HepG2 (cell line): ENCODE measurements around the gene STK25. TPM values are rescaled to one million over a fixed set of nuclear protein-coding genes. Genes with fewer than 3 reads are reported as not detected.

Source experiments
- ATF7-NPFF ChIP-seq: sonication (generic); formaldehyde crosslinking; IDR thresholded peaks from 2 replicates; pipeline ENCODE4 v1.8.1; 2023; ENCODE audit warnings: mild to moderate bottlenecking, low read depth, missing genetic modification reagents, moderate library complexity
- BRD4 ChIP-seq: sonication (generic); formaldehyde crosslinking; IDR thresholded peaks from 2 replicates; pipeline ENCODE4 v1.4.0; 2020; ENCODE audit warnings: missing genetic modification reagents
- FIP1L1 ChIP-seq: fragments of 200-400 bp; formaldehyde crosslinking; IDR thresholded peaks from 2 replicates; pipeline ENCODE4 v1.6.1; 2018; ENCODE audit warnings: low read depth, mild to moderate bottlenecking, low read length, moderate library complexity, borderline replicate concordance; ENCODE audit not compliant: insufficient read depth
- FOSL2 ChIP-seq: sonication (generic); formaldehyde crosslinking; IDR thresholded peaks from 2 replicates; pipeline ENCODE4 v1.4.0; 2020; ENCODE audit warnings: missing genetic modification reagents
- HDAC1 ChIP-seq: sonication (generic); formaldehyde crosslinking; IDR thresholded peaks from 2 replicates; pipeline ENCODE4 v1.5.1; 2020; ENCODE audit warnings: mild to moderate bottlenecking, missing genetic modification reagents
- HNF4G ChIP-seq, 2 experiments: sonication (generic) in 1 of 2; formaldehyde crosslinking in 1 of 2; IDR thresholded peaks; 2 replicates each; pipeline versions ENCODE4 v1.4.0 to v1.6.1; 2011 to 2020; ENCODE audit warnings: borderline replicate concordance in 2 of 2, low read depth in 2 of 2, mild to moderate bottlenecking in 2 of 2, low read length in 1 of 2, missing genetic modification reagents in 1 of 2, moderate library complexity in 1 of 2
- MEF2D ChIP-seq: sonication (generic); formaldehyde crosslinking; IDR thresholded peaks from 2 replicates; pipeline ENCODE4 v1.5.1; 2020; ENCODE audit warnings: mild to moderate bottlenecking, missing genetic modification reagents
- MTA3 ChIP-seq: sonication (generic); formaldehyde crosslinking; IDR thresholded peaks from 2 replicates; pipeline ENCODE4 v1.4.0; 2020; ENCODE audit warnings: missing genetic modification reagents
- RXRB ChIP-seq: IDR thresholded peaks from 2 replicates; pipeline ENCODE4 v1.6.1; 2016; ENCODE audit warnings: borderline replicate concordance, missing genetic modification reagents, missing compliant biosample characterization
- ZNF34 ChIP-seq: sonication (generic); formaldehyde crosslinking; IDR thresholded peaks from 2 replicates; pipeline ENCODE4 v1.4.0; 2020; ENCODE audit warnings: mild to moderate bottlenecking, missing genetic modification reagents, borderline replicate concordance
- ZNF558 ChIP-seq: sonication (generic); formaldehyde crosslinking; IDR thresholded peaks from 2 replicates; pipeline ENCODE4 v1.9.0; 2022; ENCODE audit warnings: mild to moderate bottlenecking, missing genetic modification reagents, borderline replicate concordance
- ZNF720 ChIP-seq: sonication (generic); formaldehyde crosslinking; IDR thresholded peaks from 2 replicates; pipeline ENCODE4 v1.4.0; 2020; ENCODE audit warnings: missing genetic modification reagents
- polyA plus RNA-seq, 8 experiments: library from polyadenylated mRNA; depleted of rRNA in 3 of 8; stranded (reverse) in 7 of 8; unstranded in 1 of 8; fragments of >200 nt; fragmentation: Illumina TruSeq in 4 of 8; extraction: Trizol in 4 of 8; gene quantifications; 2 replicates each; pipeline versions ENCODE4 v1.2.1 to v1.2.3, GENCODE V29; 2011 to 2016; ENCODE audit warnings: low read depth in 4 of 8, missing spikeins in 1 of 8, mixed read lengths in 1 of 8; ENCODE audit not compliant: insufficient read depth in 1 of 8
- total RNA-seq, 5 experiments: library from RNA; depleted of rRNA; stranded (reverse); fragments of >200 nt; fragmentation: Illumina TruSeq; extraction: Trizol; gene quantifications; 2 replicates each; pipeline ENCODE4 v1.2.3, GENCODE V29; 2016; ENCODE audit warnings: low read depth in 1 of 5
- TF ChIP-seq, protein P1 (sequence below): IDR thresholded peaks from 2 replicates; pipeline ENCODE4 v1.6.1; 2016; ENCODE audit warnings: control low read depth
- TF ChIP-seq, protein P2 (sequence below): sonication (generic); formaldehyde crosslinking; IDR thresholded peaks from 2 replicates; pipeline ENCODE4 v1.8.0; 2022; ENCODE audit warnings: mild to moderate bottlenecking, missing genetic modification reagents; ENCODE audit not compliant: insufficient replicate concordance
- TF ChIP-seq, protein P3 (sequence below): sonication (generic); formaldehyde crosslinking; IDR thresholded peaks from 2 replicates; pipeline ENCODE4 v1.5.0; 2020; ENCODE audit warnings: missing genetic modification reagents
- TF ChIP-seq, protein P4 (sequence below): sonication (generic); formaldehyde crosslinking; IDR thresholded peaks from 2 replicates; pipeline ENCODE4 v1.9.0; 2021; ENCODE audit warnings: missing genetic modification reagents, borderline replicate concordance
- TF ChIP-seq, protein P5 (sequence below): sonication (generic); formaldehyde crosslinking; IDR thresholded peaks from 2 replicates; pipeline ENCODE4 v1.5.0; 2020; ENCODE audit warnings: mild to moderate bottlenecking, low read depth, missing genetic modification reagents, borderline replicate concordance
- TF ChIP-seq, protein P6 (sequence below): sonication (generic); formaldehyde crosslinking; IDR thresholded peaks from 2 replicates; pipeline ENCODE4 v1.5.0; 2020; ENCODE audit warnings: missing genetic modification reagents, mild to moderate bottlenecking, borderline replicate concordance

The STK25 gene
- total and polyA plus RNA-seq, 2 of the 13 experiments (the other 11 are each of a cell fraction or from before 2014, with no cell fraction given): 177 to 481 TPM

DNA sequence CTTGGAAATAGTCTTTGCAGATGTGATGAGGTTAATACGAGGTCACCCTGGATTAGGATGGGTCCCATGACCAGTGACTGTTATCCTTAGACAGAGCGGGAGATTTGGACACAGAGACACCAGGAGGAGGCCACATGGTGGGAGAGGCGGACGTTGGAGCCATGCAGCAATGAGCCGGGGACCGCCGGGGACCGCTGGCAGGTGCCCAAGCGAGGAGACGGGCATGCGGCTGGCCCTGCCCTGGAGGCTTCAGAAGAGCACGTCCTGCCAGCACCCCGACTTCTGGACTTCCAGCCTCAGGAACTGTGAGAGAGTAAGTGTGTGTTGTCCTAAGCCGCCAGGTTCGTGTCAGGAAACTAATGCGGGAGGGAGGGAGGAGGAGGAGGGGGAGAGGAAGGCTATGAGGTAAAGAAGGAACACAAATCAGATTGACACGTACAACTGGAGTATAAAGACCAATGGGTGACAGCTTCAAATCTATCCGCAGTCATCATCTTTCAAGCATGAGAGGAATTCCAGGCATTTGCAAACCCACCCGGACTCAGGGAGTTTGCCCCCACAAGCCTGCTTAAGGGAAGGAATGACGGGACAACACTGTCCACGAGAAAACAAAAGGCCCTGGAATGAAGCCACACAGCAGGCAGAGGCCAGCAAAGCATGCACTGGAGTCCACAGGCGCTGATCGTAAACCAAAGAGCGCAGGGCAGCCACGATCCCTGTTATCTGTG lies 38.6 kb upstream of the STK25 start (continued):
- TF ChIP-seq ZNF720 (CRISPR knock-in tag): 0 out of 2 replicates have a peak, but pooled peaks have one; percentile 60
- no peak; the same call in 1 of the 2 replicates for TF ChIP-seq BRD4 (CRISPR knock-in tag)
- TF ChIP-seq ZNF34: no peak
- no peak for TF ChIP-seq HNF4G (IDR thresholded peaks at IDR 0.05; ENCODE audit: borderline replicate concordance, low read depth, low read length)
- TF ChIP-seq HNF4G (CRISPR knock-in tag; IDR thresholded peaks at IDR 0.05; ENCODE audit: borderline replicate concordance, low read depth): no peak; the same call in 1 of the 2 replicates
- TF ChIP-seq, protein P1, sequence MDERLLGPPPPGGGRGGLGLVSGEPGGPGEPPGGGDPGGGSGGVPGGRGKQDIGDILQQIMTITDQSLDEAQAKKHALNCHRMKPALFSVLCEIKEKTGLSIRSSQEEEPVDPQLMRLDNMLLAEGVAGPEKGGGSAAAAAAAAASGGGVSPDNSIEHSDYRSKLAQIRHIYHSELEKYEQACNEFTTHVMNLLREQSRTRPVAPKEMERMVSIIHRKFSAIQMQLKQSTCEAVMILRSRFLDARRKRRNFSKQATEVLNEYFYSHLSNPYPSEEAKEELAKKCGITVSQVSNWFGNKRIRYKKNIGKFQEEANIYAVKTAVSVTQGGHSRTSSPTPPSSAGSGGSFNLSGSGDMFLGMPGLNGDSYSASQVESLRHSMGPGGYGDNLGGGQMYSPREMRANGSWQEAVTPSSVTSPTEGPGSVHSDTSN: peak; percentile 51; the same call in 1 of the 2 replicates
- TF ChIP-seq, protein P2, sequence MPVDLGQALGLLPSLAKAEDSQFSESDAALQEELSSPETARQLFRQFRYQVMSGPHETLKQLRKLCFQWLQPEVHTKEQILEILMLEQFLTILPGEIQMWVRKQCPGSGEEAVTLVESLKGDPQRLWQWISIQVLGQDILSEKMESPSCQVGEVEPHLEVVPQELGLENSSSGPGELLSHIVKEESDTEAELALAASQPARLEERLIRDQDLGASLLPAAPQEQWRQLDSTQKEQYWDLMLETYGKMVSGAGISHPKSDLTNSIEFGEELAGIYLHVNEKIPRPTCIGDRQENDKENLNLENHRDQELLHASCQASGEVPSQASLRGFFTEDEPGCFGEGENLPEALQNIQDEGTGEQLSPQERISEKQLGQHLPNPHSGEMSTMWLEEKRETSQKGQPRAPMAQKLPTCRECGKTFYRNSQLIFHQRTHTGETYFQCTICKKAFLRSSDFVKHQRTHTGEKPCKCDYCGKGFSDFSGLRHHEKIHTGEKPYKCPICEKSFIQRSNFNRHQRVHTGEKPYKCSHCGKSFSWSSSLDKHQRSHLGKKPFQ (CRISPR knock-in tag): peak; percentile 69
- TF ChIP-seq ATF7-NPFF (CRISPR knock-in tag): 0 out of 2 replicates have a peak, but pooled peaks have one; percentile 40
- peak; percentile 75; the same call in 1 of the 2 replicates for TF ChIP-seq ZNF558
- TF ChIP-seq, protein P3, sequence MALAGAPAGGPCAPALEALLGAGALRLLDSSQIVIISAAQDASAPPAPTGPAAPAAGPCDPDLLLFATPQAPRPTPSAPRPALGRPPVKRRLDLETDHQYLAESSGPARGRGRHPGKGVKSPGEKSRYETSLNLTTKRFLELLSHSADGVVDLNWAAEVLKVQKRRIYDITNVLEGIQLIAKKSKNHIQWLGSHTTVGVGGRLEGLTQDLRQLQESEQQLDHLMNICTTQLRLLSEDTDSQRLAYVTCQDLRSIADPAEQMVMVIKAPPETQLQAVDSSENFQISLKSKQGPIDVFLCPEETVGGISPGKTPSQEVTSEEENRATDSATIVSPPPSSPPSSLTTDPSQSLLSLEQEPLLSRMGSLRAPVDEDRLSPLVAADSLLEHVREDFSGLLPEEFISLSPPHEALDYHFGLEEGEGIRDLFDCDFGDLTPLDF (CRISPR knock-in tag): no peak
- TF ChIP-seq HDAC1 (CRISPR knock-in tag): 0 out of 2 replicates have a peak, but pooled peaks have one; percentile 60
- TF ChIP-seq, protein P4, sequence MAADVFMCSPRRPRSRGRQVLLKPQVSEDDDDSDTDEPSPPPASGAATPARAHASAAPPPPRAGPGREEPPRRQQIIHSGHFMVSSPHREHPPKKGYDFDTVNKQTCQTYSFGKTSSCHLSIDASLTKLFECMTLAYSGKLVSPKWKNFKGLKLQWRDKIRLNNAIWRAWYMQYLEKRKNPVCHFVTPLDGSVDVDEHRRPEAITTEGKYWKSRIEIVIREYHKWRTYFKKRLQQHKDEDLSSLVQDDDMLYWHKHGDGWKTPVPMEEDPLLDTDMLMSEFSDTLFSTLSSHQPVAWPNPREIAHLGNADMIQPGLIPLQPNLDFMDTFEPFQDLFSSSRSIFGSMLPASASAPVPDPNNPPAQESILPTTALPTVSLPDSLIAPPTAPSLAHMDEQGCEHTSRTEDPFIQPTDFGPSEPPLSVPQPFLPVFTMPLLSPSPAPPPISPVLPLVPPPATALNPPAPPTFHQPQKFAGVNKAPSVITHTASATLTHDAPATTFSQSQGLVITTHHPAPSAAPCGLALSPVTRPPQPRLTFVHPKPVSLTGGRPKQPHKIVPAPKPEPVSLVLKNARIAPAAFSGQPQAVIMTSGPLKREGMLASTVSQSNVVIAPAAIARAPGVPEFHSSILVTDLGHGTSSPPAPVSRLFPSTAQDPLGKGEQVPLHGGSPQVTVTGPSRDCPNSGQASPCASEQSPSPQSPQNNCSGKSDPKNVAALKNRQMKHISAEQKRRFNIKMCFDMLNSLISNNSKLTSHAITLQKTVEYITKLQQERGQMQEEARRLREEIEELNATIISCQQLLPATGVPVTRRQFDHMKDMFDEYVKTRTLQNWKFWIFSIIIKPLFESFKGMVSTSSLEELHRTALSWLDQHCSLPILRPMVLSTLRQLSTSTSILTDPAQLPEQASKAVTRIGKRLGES (CRISPR knock-in tag): no peak
- TF ChIP-seq MEF2D: peak; percentile 45; the same call in 1 of the 2 replicates
- TF ChIP-seq MTA3: no peak
- TF ChIP-seq, protein P5, sequence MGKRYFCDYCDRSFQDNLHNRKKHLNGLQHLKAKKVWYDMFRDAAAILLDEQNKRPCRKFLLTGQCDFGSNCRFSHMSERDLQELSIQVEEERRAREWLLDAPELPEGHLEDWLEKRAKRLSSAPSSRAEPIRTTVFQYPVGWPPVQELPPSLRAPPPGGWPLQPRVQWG (CRISPR knock-in tag): no peak
- no peak for TF ChIP-seq FIP1L1
- TF ChIP-seq, protein P6, sequence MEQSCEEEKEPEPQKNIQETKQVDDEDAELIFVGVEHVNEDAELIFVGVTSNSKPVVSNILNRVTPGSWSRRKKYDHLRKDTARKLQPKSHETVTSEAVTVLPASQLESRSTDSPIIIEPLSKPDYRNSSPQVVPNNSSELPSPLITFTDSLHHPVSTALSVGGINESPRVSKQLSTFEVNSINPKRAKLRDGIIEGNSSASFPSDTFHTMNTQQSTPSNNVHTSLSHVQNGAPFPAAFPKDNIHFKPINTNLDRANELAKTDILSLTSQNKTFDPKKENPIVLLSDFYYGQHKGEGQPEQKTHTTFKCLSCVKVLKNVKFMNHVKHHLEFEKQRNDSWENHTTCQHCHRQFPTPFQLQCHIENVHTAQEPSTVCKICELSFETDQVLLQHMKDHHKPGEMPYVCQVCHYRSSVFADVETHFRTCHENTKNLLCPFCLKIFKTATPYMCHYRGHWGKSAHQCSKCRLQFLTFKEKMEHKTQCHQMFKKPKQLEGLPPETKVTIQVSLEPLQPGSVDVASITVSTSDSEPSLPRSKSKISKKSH (CRISPR knock-in tag): 0 out of 2 replicates have a peak, but pooled peaks have one; percentile 17
- TF ChIP-seq FOSL2 (CRISPR knock-in tag): peak; percentile 62
- TF ChIP-seq RXRB: peak; percentile 17; the same call in 1 of the 2 replicates
